Prostate gland (tissue), 2 donors: ENCODE results near the gene POLA2. TPM values are rescaled to one million over a fixed set of nuclear protein-coding genes. Genes with fewer than 3 reads are reported as not detected.
A peak's percentile ranks its signal among the peaks of the same experiment; 100 is the strongest.

Experiments used
- DNase-seq: peaks from one replicate; pipeline ENCODE4 v3.0.0-alpha.2; 2019; ENCODE audit warnings: low spot score
- H3K27ac ChIP-seq, 2 donors: fragments of 200-600 bp; sonication (generic); 2 replicates each; pipeline ENCODE4 v1.5.1; 2017 to 2019
- H3K27me3 ChIP-seq: fragments of 200-600 bp; sonication (generic); replicated peaks from 2 replicates; pipeline ENCODE4 v1.5.1; 2019; ENCODE audit not compliant: insufficient read depth
- H3K36me3 ChIP-seq, 2 donors: fragments of 200-600 bp; sonication (generic); 1 replicate in 1 of 2; 2 replicates in 1 of 2; pipeline versions ENCODE4 v1.5.1 to v1.8.1; 2017 to 2019
- H3K4me1 ChIP-seq: fragments of 200-600 bp; sonication (generic); replicated peaks from 2 replicates; pipeline ENCODE4 v1.5.1; 2019
- H3K4me3 ChIP-seq, 2 donors: fragments of 200-600 bp; sonication (generic); 2 replicates each; pipeline ENCODE4 v1.5.1; 2017 to 2019
- H3K9me3 ChIP-seq: fragments of 200-600 bp; sonication (generic); 2 replicates; pipeline ENCODE4 v1.5.1; 2017
- CTCF ChIP-seq, 4 experiments: fragments of 200-600 bp in 2 of 4; fragments of 450-650 bp in 2 of 4; sonication (generic) in 2 of 4; IDR thresholded peaks; 1 replicate in 3 of 4; 2 replicates in 1 of 4; pipeline ENCODE4 v1.5.1; 2016 to 2019; ENCODE audit warnings: antibody characterized with exemption in 4 of 4, mild to moderate bottlenecking in 2 of 4, moderate library complexity in 2 of 4
- POLR2A ChIP-seq: fragments of 450-650 bp; IDR thresholded peaks from one replicate; pipeline ENCODE4 v1.6.1; 2016; ENCODE audit warnings: antibody characterized with exemption, mild to moderate bottlenecking
- POLR2AphosphoS5 ChIP-seq: sonication (generic); formaldehyde crosslinking; IDR thresholded peaks from one replicate; pipeline ENCODE4 v1.6.1; 2017; ENCODE audit warnings: antibody characterized with exemption
- WGBS: methylation state at CpG from one replicate; pipeline ENCODE4 v1.1.5; 2018; 5-methylcytosine and 5-hydroxymethylcytosine counted together
- intact Hi-C: fragments of 100-400 bp; cut with DNase I; formaldehyde crosslinking; loops from one replicate; pipeline ENCODE4 v1.14.2; 2022
- total RNA-seq, 2 donors: library from RNA; depleted of rRNA; stranded (reverse); fragments of >200 nt; gene quantifications; one replicate each; pipeline ENCODE4 v1.1.0, GENCODE V29; 2016

Gene POLA2
- total RNA-seq, 2 donors from 2014 or later = 21.6 to 25.9 TPM

GRCh38 chr11:65286686-65287085 is 24.9 kb downstream of the POLA2 start:
- 93% methylated on average over 4 of the region's 4 CpGs for WGBS
- DNase-seq = no peak
- TF ChIP-seq CTCF (IDR thresholded peaks at IDR 0.05) (no peak), POLR2AphosphoS5 (no peak), POLR2A (no peak)
- H3K4me3 ChIP-seq = no peak overlapping the region
- intact Hi-C loops = no loop called here
- H3K4me1 ChIP-seq = no peaks in the 10 kb centered on the region
- H3K36me3 ChIP-seq = no peaks in the 10 kb centered on the region
- H3K27ac ChIP-seq = no peak overlapping the region
- H3K9me3 ChIP-seq = no peaks in the 10 kb centered on the region
- H3K27me3 ChIP-seq = no peaks in the 10 kb centered on the region

GRCh38 chr11:65287601-65288000 is 25.8 kb downstream of the POLA2 start:
- no peak overlapping the region for H3K4me3 ChIP-seq
- H3K36me3 ChIP-seq = no peaks in the 10 kb centered on the region
- WGBS = 96% methylated on average over 2 of the region's 2 CpGs
- no peak for TF ChIP-seq POLR2A
- no peak for TF ChIP-seq CTCF (IDR thresholded peaks at IDR 0.05)
- no peak for TF ChIP-seq POLR2AphosphoS5
- H3K27me3 ChIP-seq = no peaks in the 10 kb centered on the region
- intact Hi-C loops = no loop called here
- H3K27ac ChIP-seq = no peak overlapping the region
- DNase-seq = no peak
- no peaks in the 10 kb centered on the region for H3K9me3 ChIP-seq
- H3K4me1 ChIP-seq = no peaks in the 10 kb centered on the region

GRCh38 chr11:65288706-65289536 is 27.2 kb downstream of the POLA2 start:
- no peaks in the 10 kb centered on the region for H3K36me3 ChIP-seq

GRCh38 chr11:65290448-65291165 is 28.8 kb downstream of the POLA2 start:
- H3K36me3 ChIP-seq = no peaks in the 10 kb centered on the region
- H3K4me1 ChIP-seq = no peaks in the 10 kb centered on the region
- DNase-seq = no peak
- H3K4me3 ChIP-seq = no peak overlapping the region
- 34% methylated on average over 8 of the region's 8 CpGs for WGBS
- H3K9me3 ChIP-seq = no peaks in the 10 kb centered on the region
- TF ChIP-seq POLR2AphosphoS5 = no peak
- TF ChIP-seq POLR2A = no peak
- TF ChIP-seq CTCF (IDR thresholded peaks at IDR 0.05) = no peak
- H3K27ac ChIP-seq = peak overlapping the region; percentile 9 to 56
- intact Hi-C loops = no loop called here
- H3K27me3 ChIP-seq = no peaks in the 10 kb centered on the region

More at GRCh38 chr11:65288706-65289536, 27.2 kb downstream of the POLA2 start:
- intact Hi-C loops = no loop called here
- Histone ChIP-seq H3K4me1 (no peaks in the 10 kb centered on the region), H3K4me3 (no peak overlapping the region), H3K27me3 (no peaks in the 10 kb centered on the region), H3K9me3 (no peaks in the 10 kb centered on the region), H3K27ac (no peak overlapping the region)
- no peak for TF ChIP-seq POLR2AphosphoS5
- no peak for TF ChIP-seq POLR2A
- no peak for TF ChIP-seq CTCF (IDR thresholded peaks at IDR 0.05)
- DNase-seq = no peak
- 54% methylated on average over 6 of the region's 6 CpGs for WGBS
